ENCODE data around the gene HNRNPA2B1.

The HNRNPA2B1 gene

DNA sequence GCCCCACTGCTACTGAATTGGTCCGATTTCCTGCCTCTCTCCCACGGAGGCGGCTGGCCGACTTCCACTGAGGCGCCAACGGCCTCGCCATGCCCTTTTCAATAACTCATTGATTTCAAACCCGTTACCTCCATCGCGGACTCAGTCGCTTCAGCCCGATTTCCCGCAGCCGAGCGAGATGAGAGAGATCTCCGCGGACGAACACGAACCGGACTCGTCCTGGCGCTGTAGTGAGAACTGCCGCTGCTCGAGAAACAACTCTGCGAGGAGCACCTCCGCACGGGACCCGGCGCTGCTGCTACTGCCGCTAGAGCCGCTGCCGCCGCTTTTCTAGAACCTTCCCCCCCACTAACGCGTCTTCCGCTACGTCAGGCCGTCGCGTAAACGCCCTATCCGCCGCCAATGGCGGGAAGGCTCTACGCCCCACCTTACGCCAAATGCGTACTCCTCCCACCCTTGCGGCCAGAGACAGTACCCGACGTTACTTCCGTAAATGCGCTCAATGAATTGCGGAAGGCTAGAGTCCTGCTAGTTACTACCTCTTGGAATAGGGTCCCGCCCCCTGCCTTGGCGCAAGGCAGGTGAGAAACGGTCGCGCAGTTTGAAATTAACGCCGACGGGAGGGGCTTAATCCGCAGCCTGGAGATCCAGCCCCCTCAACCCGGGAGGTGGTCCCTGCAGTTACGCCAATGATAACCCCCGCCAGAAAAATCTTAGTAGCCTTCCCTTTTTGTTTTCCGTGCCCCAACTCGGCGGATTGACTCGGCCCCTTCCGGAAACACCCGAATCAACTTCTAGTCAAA, at the start of gene HNRNPA2B1:
Gene HNRNPA2B1, minus strand, starts transcription at position 303 of the 803 bp plus-strand sequence. Its CDS starts 169 bp downstream, at position 134.
- peak; percentile 98 for DNase-seq

DNA sequence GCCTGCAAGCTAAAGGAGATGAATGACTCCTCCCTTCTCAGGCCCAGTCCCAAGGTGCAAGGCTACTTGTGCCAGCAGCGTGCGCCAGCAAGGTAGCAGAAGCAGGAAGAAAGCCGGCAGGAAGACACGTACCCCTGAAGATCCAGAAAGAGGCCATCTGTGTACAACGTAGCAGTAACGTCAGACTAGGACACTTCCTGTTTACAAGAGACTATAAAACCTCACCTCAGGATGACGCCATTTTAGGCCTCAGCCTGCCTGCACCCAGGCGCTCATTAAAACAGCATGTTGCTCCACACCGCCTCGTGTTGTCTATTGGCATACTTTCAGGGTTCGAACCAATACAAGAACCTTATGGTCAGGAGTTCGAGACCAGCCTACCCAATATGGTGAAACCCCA, 49.7 kb upstream of the HNRNPA2B1 start:
- DNase-seq = no peak

DNA sequence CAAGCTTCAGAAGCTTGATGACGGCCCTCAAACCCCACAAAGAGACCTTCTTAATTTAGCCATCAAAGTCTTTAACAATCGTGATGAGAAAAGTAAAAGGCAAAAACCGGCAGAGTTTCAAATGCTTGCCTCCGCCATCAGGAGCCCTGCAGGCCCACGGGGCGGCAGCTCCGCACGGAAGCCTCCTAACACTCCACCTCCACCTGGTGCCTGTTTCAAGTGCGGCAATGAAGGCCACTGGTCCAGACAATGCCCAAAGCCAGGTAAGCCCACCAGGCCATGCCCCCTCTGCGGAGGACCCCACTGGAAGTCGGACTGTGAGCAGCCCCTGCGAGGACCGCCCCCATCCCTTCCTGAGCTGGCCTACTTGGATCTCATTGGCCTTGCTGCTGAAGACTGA, 44.6 kb upstream of the HNRNPA2B1 start:
- no peak for DNase-seq

DNA sequence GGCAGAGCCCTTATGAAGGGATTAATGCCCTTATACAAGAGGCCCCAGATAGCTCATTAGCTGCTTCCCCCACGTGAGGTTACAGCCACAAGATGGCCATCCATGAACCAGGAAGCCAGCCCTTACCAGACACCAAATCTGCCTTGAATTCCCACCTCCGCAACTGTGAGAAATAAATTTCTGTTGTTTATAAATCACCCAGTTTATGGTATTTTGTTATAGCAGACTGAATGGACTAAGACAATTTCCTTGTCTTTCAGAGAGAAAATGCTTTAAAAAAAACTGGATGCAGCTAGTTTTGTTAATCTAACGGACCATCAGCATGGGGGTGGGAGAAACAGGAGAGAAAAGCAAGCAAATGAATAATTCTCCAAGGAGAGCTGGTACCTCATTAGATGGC, 37.5 kb upstream of the HNRNPA2B1 start:
- no peak for DNase-seq

DNA sequence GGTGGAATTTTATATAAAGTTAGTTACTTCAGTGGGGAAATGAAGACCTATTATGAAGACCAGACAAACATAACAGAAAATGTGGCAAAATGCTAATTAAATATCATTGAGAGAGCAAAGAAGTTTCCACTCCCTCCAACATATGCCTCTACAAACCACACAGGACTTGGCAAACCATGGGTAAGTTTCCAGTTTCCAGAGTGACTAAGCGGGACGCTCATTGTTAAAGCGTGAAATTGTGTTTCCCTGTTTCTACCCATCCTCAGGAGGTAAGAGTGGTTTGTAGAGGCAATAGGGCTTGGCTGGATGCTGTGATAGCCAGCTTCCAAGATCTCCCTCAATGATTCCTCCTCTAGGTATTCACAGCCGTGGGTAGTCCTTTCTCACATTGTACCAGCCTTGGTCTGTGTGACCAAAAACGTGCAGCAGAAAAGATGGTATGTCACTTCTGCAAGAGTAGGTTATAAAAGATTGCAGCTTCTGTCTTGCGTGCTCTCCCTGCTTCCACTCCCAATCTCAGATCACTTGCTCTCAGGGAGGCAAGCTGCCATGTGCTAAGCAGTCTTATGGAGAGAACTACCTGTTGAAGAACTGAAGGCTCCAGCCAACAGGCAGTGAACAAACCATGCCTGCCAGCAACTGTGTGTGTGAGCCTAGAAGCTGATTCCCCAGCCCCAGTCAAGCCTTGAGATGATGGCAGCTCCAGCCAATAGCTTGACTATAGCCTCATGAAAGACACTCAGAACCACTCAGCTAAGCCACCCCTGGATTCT, 36.7 kb upstream of the HNRNPA2B1 start:
- no peak for DNase-seq

DNA sequence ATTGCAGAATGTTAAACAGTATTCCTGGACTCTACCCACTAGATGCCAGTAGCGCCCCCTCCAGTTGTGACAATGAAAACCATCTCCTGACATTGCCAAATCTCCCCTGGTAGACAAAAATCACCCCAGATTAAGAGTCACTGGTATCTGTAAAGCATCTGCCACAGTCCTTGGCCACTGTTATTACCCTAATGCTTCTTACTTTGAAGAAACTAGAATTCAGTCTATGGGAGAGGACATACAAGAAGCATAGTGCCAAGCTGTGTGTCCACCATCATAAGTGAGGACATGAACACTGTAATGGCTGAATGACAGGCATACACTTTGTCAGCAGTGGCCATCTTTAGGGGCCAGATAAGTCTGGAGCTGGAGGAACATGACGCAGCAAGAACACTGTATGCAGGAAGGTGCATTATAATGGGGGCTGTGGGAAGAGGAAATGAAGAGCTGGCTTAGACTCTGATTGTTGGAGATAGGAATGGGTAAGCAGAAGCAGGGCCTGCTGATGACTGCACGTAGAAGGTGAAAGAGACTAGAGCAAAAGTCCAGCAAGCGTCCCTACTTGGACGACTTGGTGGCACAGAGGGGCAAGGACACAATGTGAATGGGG, 33.5 kb upstream of the HNRNPA2B1 start:
- no peak for DNase-seq

DNA sequence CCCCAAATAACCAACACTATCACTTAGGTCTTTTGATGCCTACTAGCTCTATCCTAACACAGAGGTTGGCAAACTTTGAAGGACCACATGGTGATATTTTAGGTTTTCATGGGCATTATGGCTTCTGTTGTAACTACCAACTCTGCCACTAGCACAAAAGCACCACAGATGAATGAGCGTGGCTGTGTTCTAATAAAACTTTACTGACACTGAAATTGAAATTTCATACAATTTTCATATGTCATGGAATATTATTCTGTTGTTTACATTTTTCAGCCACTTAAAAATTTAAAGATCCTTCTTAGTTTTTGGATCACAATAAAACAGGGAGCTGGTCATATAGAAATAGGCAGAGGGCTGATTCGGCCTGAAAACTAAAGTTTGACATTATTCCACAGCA, 27.4 kb upstream of the HNRNPA2B1 start:
- no peak for DNase-seq

DNA sequence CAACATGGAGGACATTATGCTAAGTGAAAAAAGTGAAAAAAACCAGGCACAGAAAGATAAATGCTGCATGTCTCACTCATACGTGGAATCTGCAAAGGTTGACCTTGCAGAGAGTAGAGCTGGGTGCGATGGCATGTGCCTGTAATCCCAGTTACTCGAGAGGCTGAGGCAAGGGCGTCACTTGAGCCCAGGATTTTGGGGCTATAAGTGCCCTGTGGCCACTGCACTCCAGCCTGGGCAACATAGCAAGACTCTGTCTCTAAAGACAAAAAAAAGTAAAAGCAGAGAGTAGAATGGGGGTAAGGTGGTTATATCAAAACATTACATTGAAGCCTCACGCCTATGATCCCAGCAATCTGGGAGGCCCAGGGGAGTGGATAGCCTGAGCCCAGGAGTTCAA, 23.8 kb upstream of the HNRNPA2B1 start:
- DNase-seq = no peak

DNA sequence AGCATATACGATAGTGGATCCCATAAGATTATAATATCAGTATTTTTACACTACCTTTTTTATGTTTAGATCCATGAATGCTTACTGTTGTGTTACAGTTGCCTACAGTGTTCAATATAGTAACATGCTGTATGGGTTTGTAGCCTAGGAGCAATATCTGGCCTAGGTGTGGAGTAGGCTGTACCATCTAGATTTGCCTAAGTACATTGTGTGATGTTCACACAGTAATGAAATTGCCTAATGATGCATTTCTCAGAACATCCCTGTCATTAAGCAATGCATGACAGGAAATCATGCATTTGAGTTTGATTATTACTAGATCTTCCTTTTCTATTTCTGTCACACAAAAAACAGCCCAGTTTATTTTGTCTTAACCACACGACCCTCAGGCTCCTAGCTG, 15.5 kb upstream of the HNRNPA2B1 start:
- no peak for DNase-seq

DNA sequence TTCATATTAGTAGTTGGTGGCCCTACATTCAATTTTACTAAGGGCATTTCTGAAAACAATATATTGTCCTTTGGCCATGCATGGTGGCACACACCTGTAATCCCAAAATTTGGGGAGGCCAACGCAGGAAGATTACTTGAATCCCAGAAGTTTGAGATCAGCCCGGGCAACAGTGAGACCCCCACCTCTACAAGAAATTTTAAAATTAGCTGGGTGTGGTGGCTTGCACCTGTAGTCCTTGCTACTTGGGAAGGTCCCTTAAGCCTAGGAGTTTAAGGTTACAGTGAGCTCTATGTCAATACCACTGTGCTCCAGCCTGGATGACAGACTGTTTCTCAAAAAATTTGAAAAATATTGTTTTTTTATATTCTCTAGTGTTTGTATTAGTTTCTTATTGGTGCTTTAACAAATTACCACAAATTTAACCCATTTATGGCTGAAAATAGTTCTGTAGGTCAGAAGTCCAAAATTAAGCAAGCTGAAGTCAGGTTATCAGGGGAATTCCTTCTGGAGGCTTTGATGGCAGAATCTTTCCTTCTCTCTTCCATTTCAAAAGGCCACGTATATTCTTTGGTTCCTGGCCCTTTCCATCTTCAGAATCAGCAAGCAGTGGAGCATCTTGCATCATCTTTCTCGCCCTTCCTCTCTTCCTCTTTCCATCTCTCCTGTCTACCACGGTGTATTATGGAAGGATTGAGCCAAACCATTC, 13.4 kb upstream of the HNRNPA2B1 start:
- no peak for DNase-seq

DNA sequence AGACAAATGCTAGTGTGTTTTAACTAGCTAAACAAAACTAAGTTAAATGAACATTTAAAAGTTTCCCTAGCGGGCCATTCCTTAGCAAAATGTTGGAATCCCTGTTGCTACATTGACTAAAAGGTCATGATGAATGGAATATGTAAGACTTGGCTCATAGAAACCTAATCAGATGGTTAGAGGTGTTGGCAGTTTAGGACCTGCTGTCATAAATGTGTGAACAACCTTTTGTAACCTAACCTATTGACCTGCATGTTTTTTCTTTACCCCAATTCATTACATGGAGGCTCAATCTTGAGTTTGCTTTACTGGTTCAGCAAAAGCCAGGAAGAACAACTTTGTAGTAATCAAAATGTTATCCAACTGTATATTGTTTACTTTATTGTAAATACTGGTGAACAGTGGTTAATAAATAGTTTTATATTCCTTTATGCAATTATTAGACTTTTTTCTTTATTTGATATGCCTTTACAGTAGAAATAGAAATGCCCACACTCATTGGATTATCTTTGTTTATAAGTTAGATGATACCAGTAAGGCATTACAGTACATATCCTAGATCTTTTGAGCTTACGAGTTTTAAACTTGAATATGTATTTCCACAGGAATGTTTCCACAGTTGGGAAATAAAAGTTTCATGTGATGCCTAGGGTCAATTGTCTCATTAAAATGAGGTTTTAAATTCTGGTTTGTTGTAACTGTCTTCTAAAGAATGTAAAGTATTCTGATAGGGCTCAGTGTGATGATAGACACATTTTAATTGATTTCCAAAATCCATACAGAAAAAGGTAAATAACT, 12.6 kb upstream of the HNRNPA2B1 start:
- DNase-seq = no peak

DNA sequence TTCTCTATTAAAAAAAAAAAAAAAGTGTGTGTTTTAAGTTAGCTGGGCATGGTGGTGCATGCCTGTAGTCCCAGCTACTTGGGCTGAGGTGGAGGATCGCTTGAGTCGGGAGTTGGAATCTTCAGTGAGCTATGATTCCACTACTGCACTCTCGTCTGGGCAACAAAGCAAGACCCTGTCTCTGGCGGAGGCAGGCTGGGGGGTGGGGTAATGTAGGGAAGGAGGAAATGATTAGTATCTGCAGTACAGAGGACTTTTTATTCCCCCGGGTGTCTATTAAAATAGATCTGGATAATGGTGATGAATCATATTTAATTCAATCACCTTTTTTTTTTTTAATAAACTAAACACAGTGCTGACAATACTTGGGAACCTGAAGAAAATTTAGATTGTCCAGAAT, 7.5 kb upstream of the HNRNPA2B1 start:
- no peak for DNase-seq

DNA sequence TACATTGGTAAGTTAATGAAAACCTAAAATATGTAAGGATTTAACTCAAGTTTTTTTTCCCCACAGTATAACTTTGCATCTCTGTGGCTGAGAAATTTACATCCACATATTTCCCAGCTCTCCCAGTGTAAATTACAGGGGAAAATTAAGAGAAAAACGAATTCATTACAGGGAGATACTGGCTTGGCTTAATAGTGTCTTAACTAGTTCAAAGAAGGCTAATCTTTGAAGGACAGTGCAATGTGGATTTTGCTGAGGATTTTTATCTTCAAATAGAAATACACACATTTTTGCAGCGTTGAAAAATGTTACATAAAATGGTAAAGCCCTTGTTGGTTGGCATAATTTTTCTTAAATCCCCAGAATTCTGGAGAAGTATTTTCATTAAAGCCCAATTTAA, 2.5 kb upstream of the HNRNPA2B1 start:
- DNase-seq = no peak

DNA sequence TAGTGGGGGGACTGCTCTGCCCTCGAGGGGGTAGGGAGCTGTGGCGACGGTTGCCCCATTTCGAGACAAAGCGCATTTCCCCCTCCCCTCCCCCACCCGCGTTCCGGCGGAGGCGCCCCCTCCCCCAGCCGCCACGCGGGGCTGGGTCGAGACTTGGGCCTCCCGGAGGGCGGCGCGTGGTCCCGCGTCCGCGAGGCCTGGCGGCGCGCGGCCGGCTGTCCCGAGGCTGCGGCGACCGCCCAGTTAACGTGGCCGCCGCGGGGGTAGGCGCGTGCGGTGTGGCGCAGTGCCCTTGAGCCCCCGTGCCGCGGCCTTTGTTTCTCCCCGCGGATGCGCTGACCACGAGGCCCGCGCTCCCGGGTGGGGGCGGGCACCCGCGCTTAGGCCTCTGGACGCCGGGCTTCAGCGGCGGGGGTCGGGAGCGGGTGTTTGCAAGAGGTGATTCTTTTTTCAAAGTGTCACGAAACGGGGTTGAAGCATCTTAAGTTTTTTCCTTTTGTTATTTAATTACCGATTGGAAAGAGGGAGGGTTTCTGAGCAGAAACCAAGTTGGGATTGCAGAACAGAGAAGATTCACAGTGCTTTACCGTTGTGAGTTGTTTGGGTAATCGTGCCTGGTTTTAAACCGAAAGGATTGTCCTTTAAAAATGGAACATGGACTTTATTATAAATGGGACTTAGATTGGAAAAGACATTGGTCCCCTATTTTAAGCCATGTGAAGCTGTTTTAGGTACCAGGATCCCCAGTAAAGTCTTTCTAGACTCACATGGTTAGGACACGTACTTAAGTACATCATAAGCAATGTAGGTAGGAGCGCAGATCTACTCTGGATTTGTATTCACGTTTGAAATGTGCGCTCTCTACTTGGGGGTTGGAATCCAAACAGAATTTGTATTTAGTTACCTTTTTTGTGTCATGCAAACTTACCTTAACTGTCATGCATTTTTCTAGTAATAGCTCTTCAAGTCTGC, 1.8 kb upstream of the HNRNPA2B1 start:
- peak; percentile 62 for DNase-seq

DNA sequence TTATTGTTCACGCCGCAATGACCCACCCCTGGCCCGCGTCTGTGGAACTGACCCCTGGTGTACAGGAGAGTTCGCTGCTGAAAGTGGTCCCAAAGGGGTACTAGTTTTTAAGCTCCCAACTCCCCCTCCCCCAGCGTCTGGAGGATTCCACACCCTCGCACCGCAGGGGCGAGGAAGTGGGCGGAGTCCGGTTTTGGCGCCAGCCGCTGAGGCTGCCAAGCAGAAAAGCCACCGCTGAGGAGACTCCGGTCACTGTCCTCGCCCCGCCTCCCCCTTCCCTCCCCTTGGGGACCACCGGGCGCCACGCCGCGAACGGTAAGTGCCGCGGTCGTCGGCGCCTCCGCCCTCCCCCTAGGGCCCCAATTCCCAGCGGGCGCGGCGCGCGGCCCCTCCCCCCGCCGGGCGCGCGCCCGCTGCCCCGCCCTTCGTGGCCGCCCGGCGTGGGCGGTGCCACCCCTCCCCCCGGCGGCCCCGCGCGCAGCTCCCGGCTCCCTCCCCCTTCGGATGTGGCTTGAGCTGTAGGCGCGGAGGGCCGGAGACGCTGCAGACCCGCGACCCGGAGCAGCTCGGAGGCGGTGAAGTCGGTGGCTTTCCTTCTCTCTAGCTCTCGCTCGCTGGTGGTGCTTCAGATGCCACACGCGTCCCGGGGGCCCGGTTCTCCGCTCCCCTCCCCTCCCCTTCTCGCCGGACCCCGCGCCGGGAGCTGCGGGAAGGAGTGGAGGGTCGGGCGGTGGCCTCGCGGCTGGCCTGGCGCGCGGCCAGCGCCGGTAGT, 887 bp upstream of the HNRNPA2B1 start, which contains the start of gene CBX3:
Gene CBX3, plus strand, starts transcription at position 499 of the 772 bp plus-strand sequence. CDS start 1,254 bp downstream, outside the sequence.
- peak; percentile 96 for DNase-seq

DNA sequence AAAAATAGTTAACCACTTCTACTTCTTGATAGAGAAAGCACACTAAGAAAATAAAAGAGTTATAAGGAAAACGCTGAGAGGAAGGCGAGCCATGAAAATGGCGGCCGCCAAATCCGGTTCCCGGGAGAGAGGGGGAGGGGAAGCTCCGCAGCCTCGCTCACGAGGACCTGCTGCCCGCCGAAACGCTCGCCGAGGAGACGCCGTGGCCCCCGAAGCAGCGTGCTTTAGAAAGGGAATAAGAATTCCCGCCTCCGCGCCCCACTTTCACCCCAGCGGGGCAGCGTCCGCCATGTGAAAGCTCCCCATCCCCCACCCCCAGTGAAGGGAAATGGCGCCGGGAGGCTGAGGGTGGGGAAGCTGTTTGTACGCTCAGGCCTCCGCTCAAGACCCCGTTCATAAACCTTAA, 505 bp downstream of the HNRNPA2B1 start:
- peak; percentile 70 for DNase-seq

DNA sequence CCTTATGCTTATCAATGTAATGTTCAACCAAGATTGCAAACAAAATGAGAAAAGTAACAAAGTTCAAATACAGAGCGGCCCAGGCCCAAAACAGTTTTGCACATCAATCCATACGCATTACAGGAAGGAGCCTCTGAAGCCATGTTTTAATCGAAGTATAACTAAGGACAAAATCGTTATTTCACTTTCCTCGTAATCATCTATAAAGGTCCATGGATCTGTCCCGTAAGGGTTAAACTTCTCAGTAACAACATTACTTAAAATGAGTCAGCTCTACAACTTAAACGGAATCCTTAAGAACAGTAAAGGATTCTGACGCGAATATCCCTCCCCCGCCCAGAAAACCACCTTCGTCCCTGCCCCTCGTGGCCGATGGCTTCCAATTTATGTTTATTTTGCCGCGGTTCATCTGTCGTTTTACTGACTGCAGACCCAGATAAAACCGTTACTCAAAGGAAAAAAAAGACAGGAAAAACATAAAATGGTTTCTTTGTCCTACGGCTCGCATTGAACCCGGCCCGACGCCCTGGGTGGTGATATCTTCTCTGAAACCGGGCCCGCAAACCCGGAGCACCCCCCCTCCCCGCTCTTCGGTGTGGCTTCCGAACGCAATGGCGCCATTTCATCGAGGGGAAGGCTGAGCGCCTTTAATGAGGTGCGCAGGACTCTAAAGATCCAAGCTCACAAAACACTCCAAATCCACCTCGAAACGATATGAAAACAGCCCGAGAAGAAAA, 1.1 kb downstream of the HNRNPA2B1 start:
- DNase-seq = no peak

DNA sequence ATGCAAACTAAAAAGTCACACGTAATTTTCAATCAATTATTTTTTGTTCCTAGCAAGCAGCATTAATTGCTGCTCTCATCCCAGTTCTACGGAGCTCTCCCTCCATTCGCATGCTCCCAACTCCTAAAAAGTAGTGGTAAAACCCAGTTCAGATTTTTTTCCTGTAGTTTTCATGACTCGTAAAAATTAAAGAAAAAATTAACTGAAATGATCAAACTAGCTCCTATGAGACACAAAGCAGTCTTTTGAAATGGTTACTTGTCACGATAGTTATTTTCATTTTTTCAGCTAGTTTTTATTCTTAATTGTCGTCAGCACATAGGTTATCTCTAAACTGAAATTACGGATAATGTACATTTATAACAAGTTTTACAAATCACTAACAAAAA, 1.8 kb downstream of the HNRNPA2B1 start:
- DNase-seq = no peak

DNA sequence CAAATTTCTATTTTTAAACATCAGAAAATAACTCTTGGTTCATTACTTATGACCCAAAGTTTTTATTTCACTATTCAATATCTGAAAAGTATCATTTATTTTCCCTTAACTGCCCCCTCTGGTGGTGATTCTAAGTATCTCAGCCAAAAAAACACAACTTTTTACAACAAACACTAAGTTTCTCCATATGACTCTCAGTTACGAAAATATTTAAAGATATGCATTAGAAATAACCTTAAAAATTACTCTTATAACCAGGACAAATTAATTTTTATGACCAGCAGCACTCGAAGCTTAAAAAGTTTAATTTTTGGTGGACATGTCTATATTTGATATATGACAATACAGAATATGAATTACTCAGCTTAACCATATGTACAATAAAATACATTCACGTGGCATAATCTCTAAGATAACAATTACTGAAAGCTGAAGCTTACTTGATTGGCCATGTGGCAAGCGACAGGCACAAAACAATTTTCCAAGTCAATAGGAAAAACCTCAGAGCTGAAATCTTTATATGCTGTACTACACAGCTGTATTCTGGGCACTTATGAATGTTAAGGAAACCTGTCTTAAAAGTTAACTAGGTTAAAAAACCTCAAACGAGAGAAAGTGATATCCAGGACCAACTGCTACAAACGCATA, 2.3 kb downstream of the HNRNPA2B1 start:
- DNase-seq = no peak
